ENCODE results near the gene REC8.

The REC8 gene

GRCh38 chr14:24150993-24151392 lies 20.9 kb upstream of the REC8 start:
- TF ChIP-seq CTCF (IDR thresholded peaks at IDR 0.05; ENCODE audit: low read depth, low read length, missing control alignments) = no peak
- DNase-seq (ENCODE audit: low read depth) = no peak
- H3K4me3 ChIP-seq (ENCODE audit: low read depth, low read length) = no peak overlapping the region

- no peak overlapping the region for H3K4me3 ChIP-seq (ENCODE audit: low read depth, low read length)
- no peak for TF ChIP-seq CTCF (IDR thresholded peaks at IDR 0.05; ENCODE audit: low read depth, low read length, missing control alignments)
These were observed 20.3 kb upstream of the REC8 start for GRCh38 chr14:24151404-24152080.

GRCh38 chr14:24155100-24155499 lies 16.8 kb upstream of the REC8 start:
- no peak for DNase-seq (ENCODE audit: low read depth)
- H3K4me3 ChIP-seq (ENCODE audit: low read depth, low read length) = no peak overlapping the region
- no peak for TF ChIP-seq CTCF (IDR thresholded peaks at IDR 0.05; ENCODE audit: low read depth, low read length, missing control alignments)

More at GRCh38 chr14:24151404-24152080, 20.3 kb upstream of the REC8 start:
- DNase-seq (ENCODE audit: low read depth) = no peak

GRCh38 chr14:24156840-24157239 lies 15.0 kb upstream of the REC8 start:
- no peak for TF ChIP-seq CTCF (IDR thresholded peaks at IDR 0.05; ENCODE audit: low read depth, low read length, missing control alignments)
- H3K4me3 ChIP-seq (ENCODE audit: low read depth, low read length) = no peak overlapping the region
- no peak for DNase-seq (ENCODE audit: low read depth)

GRCh38 chr14:24157331-24157730 lies 14.5 kb upstream of the REC8 start:
- DNase-seq (ENCODE audit: low read depth) = no peak
- no peak for TF ChIP-seq CTCF (IDR thresholded peaks at IDR 0.05; ENCODE audit: low read depth, low read length, missing control alignments)
- H3K4me3 ChIP-seq (ENCODE audit: low read depth, low read length) = no peak overlapping the region

- H3K4me3 ChIP-seq (ENCODE audit: low read depth, low read length) = no peak overlapping the region
- TF ChIP-seq CTCF (IDR thresholded peaks at IDR 0.05; ENCODE audit: low read depth, low read length, missing control alignments) = no peak
- no peak for DNase-seq (ENCODE audit: low read depth)
These were observed 11.9 kb upstream of the REC8 start for GRCh38 chr14:24159777-24160498.

- TF ChIP-seq CTCF (IDR thresholded peaks at IDR 0.05; ENCODE audit: low read depth, low read length, missing control alignments) = no peak
- no peak for DNase-seq (ENCODE audit: low read depth)
- H3K4me3 ChIP-seq (ENCODE audit: low read depth, low read length) = no peak overlapping the region
These were observed 11.4 kb upstream of the REC8 start for GRCh38 chr14:24160499-24160849.

Measured in GM12864 (cell line).